Measurements from ENCODE around the gene SYNDIG1.

Gene SYNDIG1

GRCh38 chr20:24699321-24700165 lies 230.1 kb downstream of the SYNDIG1 start:
- no peak for DNase-seq

- DNase-seq, result no peak
These were observed 230.9 kb downstream of the SYNDIG1 start for GRCh38 chr20:24700166-24700860.

- DNase-seq, result no peak
These were observed 231.6 kb downstream of the SYNDIG1 start for GRCh38 chr20:24701027-24701426.

GRCh38 chr20:24701668-24702067 lies 232.2 kb downstream of the SYNDIG1 start:
- DNase-seq, result no peak

GRCh38 chr20:24702501-24703283 lies 233.3 kb downstream of the SYNDIG1 start:
- DNase-seq, result no peak

- no peak for DNase-seq
These were observed 233.8 kb downstream of the SYNDIG1 start for GRCh38 chr20:24703284-24703610.

GRCh38 chr20:24704899-24705298 lies 235.5 kb downstream of the SYNDIG1 start:
- DNase-seq, result no peak

GRCh38 chr20:24705486-24705885 lies 236.1 kb downstream of the SYNDIG1 start:
- DNase-seq, result no peak

GRCh38 chr20:24708411-24709295 lies 239.2 kb downstream of the SYNDIG1 start:
- no peak for DNase-seq
